Keratinocyte (primary cell): ENCODE data around the gene ABCG4. TPM values are rescaled to one million over a fixed set of nuclear protein-coding genes. Genes with fewer than 3 reads are reported as not detected.

Experiments used
- DNase-seq: peaks from one replicate; pipeline ENCODE4 v3.0.0-alpha.2; 2011; ENCODE audit warnings: low read depth, missing footprints, low spot score
- FAIRE-seq: peaks from 2 replicates; lab custom pipeline; 2011; peaks lifted over from hg19 to GRCh38; lab: Jason Lieb, UNC
- H2AFZ ChIP-seq: 2 replicates; pipeline ENCODE4 v1.6.0; 2012; ENCODE audit warnings: low read length, control low read depth, inconsistent platforms; ENCODE audit not compliant: control insufficient read depth
- H3K27ac ChIP-seq: 2 replicates; pipeline ENCODE4 v1.5.1; 2011; ENCODE audit warnings: low read length; ENCODE audit not compliant: control insufficient read depth, insufficient read depth
- H3K27me3 ChIP-seq: 3 replicates; pipeline ENCODE4 v1.6.0; 2011; ENCODE audit warnings: low read length; ENCODE audit not compliant: control insufficient read depth, insufficient read depth; ENCODE audit errors: extremely low read depth
- H3K36me3 ChIP-seq, 2 experiments: 2 replicates in 1 of 2; 3 replicates in 1 of 2; pipeline ENCODE4 v1.5.1; 2011; ENCODE audit warnings: low read length in 2 of 2, mild to moderate bottlenecking in 1 of 2; ENCODE audit not compliant: control insufficient read depth in 2 of 2, insufficient read depth in 2 of 2; ENCODE audit errors: extremely low read depth in 1 of 2
- H3K4me1 ChIP-seq: 3 replicates; pipeline ENCODE4 v1.5.1; 2011; ENCODE audit warnings: low read length; ENCODE audit not compliant: control insufficient read depth, insufficient read depth; ENCODE audit errors: extremely low read depth
- H3K4me2 ChIP-seq: 3 replicates; pipeline ENCODE4 v1.6.0; 2011; ENCODE audit warnings: low read depth, low read length; ENCODE audit not compliant: control insufficient read depth, insufficient read depth; ENCODE audit errors: extremely low read depth
- H3K4me3 ChIP-seq, 3 experiments: fragments of 200-600 bp in 1 of 3; sonication (generic) in 1 of 3; 2 replicates in 2 of 3; 3 replicates in 1 of 3; pipeline ENCODE4 v1.5.1; 2011 to 2016; ENCODE audit warnings: low read length in 3 of 3, mild to moderate bottlenecking in 3 of 3, control low read depth in 2 of 3, inconsistent platforms in 1 of 3, low read depth in 1 of 3, mixed read lengths in 1 of 3, mixed run types in 1 of 3, moderate library complexity in 1 of 3; ENCODE audit not compliant: control insufficient read depth in 2 of 3, insufficient read depth in 2 of 3; ENCODE audit errors: extremely low read depth in 1 of 3
- H3K79me2 ChIP-seq: 2 replicates; pipeline ENCODE4 v1.6.0; 2012; ENCODE audit warnings: low read length; ENCODE audit not compliant: control insufficient read depth, insufficient read depth
- H3K9ac ChIP-seq: 3 replicates; pipeline ENCODE4 v1.6.0; 2011; ENCODE audit warnings: low read length; ENCODE audit not compliant: control insufficient read depth, insufficient read depth; ENCODE audit errors: extremely low read depth
- H3K9me1 ChIP-seq: 3 replicates; pipeline ENCODE4 v1.6.0; 2011; ENCODE audit warnings: low read length; ENCODE audit not compliant: control insufficient read depth, insufficient read depth; ENCODE audit errors: extremely low read depth
- H3K9me3 ChIP-seq: 2 replicates; pipeline ENCODE4 v1.5.1; 2012; ENCODE audit warnings: low read depth, low read length; ENCODE audit not compliant: control insufficient read depth
- H4K20me1 ChIP-seq: 3 replicates; pipeline ENCODE4 v1.6.0; 2011; ENCODE audit warnings: low read length; ENCODE audit not compliant: control insufficient read depth, insufficient read depth; ENCODE audit errors: extremely low read depth
- EZH2 ChIP-seq: IDR thresholded peaks from one replicate; pipeline ENCODE4 v1.6.1; 2012; ENCODE audit warnings: inconsistent platforms, mild to moderate bottlenecking, low read length, moderate library complexity
- dilution Hi-C: fragments of 300-500 bp; cut with MboI; formaldehyde crosslinking; loops from one replicate; pipeline ENCODE4 v1.7.0; 2020; ENCODE audit warnings: low sequenced_read_pairs; ENCODE audit not compliant: extremely low pct_ligation_motif_present
- polyA plus RNA-seq, 5 experiments: library from polyadenylated mRNA; depleted of rRNA in 3 of 5; stranded (reverse) in 3 of 5; stranded (forward) in 1 of 5; unstranded in 1 of 5; fragments of >200 nt; gene quantifications; 1 replicate in 1 of 5; 2 replicates in 3 of 5; 3 replicates in 1 of 5; pipeline versions ENCODE4 v1.2.1 to v1.2.3, GENCODE V29; 2011 to 2012; ENCODE audit warnings: missing spikeins in 2 of 5, low read depth in 1 of 5, low replicate concordance in 1 of 5
- TF ChIP-seq, protein P1 (sequence below), 3 experiments: IDR thresholded peaks in 1 of 3; conservative IDR thresholded peaks in 1 of 3; optimal IDR thresholded peaks in 1 of 3; 2 replicates in 2 of 3; 3 replicates in 1 of 3; pipeline versions ENCODE3 to v1.5.1; 2011; ENCODE audit warnings: low read length in 3 of 3, mild to moderate bottlenecking in 3 of 3, moderate library complexity in 2 of 3, control low read depth in 1 of 3, inconsistent platforms in 1 of 3; ENCODE audit not compliant: insufficient read depth in 2 of 3; ENCODE audit errors: extremely low read depth in 1 of 3

Gene ABCG4
- polyA plus RNA-seq, 1 donor (not counting 4 experiments of a cell fraction or from before 2014, with no cell fraction given): 0.14 TPM

DNA sequence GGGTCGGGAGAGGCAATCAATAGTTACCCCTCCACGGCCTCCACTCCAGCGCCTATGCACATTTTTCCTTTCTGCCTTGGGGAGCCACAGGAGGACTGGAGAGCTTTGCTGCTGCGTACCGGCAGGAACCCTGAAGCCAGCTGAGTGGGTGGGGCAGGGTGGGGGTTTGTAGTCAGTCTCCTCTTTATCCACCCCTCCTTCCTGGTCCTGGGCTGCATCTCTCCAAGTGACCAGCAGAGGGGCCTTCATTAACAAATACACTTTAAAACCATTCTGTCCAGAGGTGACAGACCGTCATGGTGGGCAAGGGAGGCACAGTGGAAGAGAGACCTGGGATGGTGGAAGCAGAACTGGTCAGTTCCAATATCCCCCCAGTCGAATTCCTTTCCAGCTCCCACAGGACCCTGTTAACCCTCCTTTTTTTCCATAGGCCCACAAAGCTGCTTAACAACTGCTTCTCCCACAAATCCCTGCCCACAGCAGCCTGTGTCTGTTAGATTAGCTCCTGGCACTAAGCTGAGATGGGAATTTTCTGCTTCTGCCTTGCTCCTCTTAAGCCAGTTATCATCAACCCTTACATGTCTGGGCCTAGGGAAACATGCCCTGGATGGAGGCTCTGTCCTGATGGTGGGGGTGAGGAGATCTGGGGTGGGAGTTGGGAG is 3.9 kb upstream of the ABCG4 start:
- Histone ChIP-seq H3K9me3 (no peaks in the 10 kb centered on the region), H3K9me1 (no peaks in the 10 kb centered on the region), H3K4me1 (peaks cover 9% of the 10 kb centered on the region), H3K36me3 (no peaks in the 10 kb centered on the region), H3K27me3 (peaks cover 19% of the 10 kb centered on the region), H4K20me1 (no peaks in the 10 kb centered on the region), H3K27ac (no peak overlapping the region), H3K4me3 (no peak overlapping the region), H2AFZ (no peak overlapping the region), H3K79me2 (no peaks in the 10 kb centered on the region), H3K9ac (no peak overlapping the region), H3K4me2 (no peak overlapping the region)
- DNase-seq (no peak), FAIRE-seq (peak; percentile 71)
- dilution Hi-C loops: no loop called here
- TF ChIP-seq, protein P1, sequence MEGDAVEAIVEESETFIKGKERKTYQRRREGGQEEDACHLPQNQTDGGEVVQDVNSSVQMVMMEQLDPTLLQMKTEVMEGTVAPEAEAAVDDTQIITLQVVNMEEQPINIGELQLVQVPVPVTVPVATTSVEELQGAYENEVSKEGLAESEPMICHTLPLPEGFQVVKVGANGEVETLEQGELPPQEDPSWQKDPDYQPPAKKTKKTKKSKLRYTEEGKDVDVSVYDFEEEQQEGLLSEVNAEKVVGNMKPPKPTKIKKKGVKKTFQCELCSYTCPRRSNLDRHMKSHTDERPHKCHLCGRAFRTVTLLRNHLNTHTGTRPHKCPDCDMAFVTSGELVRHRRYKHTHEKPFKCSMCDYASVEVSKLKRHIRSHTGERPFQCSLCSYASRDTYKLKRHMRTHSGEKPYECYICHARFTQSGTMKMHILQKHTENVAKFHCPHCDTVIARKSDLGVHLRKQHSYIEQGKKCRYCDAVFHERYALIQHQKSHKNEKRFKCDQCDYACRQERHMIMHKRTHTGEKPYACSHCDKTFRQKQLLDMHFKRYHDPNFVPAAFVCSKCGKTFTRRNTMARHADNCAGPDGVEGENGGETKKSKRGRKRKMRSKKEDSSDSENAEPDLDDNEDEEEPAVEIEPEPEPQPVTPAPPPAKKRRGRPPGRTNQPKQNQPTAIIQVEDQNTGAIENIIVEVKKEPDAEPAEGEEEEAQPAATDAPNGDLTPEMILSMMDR (optimal IDR thresholded peaks at IDR 0.05 in 1 of 3, IDR thresholded peaks at IDR 0.05 in 1 of 3, conservative IDR thresholded peaks at IDR 0.05 in 1 of 3; ENCODE audit: extremely low read depth in 1 of 3, insufficient read depth in 2 of 3, low read length in 3 of 3): peak; percentile 56 to 61 (median 57)
- no peak for TF ChIP-seq EZH2

DNA sequence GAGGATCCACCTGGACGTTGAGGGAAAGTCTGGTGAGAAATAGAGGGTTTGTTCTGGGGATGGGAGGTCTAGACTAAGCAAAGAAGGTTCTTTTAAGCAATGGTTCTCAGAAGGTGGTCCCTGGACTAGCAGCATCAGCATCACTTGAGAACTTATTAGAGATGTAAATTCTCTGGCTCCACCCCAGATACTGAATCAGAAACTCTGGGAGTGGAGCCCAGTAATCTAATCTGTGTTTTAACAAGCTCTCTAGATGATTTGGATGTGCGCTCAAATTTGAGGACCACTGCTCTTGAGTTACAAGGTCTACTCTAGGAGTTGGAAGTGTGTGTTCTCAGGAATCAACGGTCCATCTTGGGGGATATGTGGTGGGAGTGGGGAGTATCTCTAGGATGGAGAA is 3.3 kb upstream of the ABCG4 start:
- Histone ChIP-seq H3K27ac (no peak overlapping the region), H3K4me2 (no peak overlapping the region), H3K4me1 (peaks cover 9% of the 10 kb centered on the region), H2AFZ (no peak overlapping the region), H3K9me3 (no peaks in the 10 kb centered on the region), H3K36me3 (no peaks in the 10 kb centered on the region), H3K9ac (no peak overlapping the region), H3K79me2 (no peaks in the 10 kb centered on the region), H3K27me3 (peaks cover 25% of the 10 kb centered on the region), H3K4me3 (no peak overlapping the region), H3K9me1 (no peaks in the 10 kb centered on the region), H4K20me1 (no peaks in the 10 kb centered on the region)
- FAIRE-seq (no peak), DNase-seq (no peak)
- TF ChIP-seq, protein P1 (optimal IDR thresholded peaks at IDR 0.05 in 1 of 3, IDR thresholded peaks at IDR 0.05 in 1 of 3, conservative IDR thresholded peaks at IDR 0.05 in 1 of 3; ENCODE audit: extremely low read depth in 1 of 3, insufficient read depth in 2 of 3, low read length in 3 of 3): no peak
- TF ChIP-seq EZH2: no peak
- dilution Hi-C loops: no loop called here
